ENCODE results near the gene BMAL1.

DNA sequence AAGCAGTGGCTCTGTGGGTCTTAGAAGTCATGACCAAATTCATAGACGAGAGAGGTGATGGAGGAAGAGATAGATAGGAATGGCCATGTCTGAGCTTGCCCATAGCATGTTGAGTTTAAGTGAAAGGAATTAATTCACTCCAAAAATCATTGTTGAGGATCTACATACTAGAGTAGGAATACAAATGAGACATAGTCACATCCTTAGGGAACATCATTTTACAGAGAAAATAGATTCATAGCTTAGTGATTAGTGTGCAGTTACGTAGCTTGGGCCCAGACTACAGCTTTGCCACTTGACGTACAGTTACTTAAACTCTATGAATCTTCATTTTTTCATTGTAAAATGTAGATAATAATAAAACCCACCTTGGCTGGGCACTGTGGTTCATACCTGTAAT, 21.4 kb upstream of the BMAL1 start:
- TF ChIP-seq, protein P1, sequence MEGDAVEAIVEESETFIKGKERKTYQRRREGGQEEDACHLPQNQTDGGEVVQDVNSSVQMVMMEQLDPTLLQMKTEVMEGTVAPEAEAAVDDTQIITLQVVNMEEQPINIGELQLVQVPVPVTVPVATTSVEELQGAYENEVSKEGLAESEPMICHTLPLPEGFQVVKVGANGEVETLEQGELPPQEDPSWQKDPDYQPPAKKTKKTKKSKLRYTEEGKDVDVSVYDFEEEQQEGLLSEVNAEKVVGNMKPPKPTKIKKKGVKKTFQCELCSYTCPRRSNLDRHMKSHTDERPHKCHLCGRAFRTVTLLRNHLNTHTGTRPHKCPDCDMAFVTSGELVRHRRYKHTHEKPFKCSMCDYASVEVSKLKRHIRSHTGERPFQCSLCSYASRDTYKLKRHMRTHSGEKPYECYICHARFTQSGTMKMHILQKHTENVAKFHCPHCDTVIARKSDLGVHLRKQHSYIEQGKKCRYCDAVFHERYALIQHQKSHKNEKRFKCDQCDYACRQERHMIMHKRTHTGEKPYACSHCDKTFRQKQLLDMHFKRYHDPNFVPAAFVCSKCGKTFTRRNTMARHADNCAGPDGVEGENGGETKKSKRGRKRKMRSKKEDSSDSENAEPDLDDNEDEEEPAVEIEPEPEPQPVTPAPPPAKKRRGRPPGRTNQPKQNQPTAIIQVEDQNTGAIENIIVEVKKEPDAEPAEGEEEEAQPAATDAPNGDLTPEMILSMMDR (conservative IDR thresholded peaks at IDR 0.05; ENCODE audit: low read depth, low read length): no peak
- TF ChIP-seq EZH2 (IDR thresholded peaks at IDR 0.05; ENCODE audit: borderline replicate concordance, low read depth, low read length, poor library complexity, severe bottlenecking): no peak
